HG02759 (cell line): Measurements from ENCODE around the gene SARM1.

Source experiments
- ATAC-seq: cut with Tn5 transposase; IDR thresholded peaks from one replicate; pipeline ENCODE4 v1.9.1; 2021; ENCODE audit warnings: mild to moderate bottlenecking, moderate library complexity; ENCODE audit not compliant: unreplicated experiment

SARM1 gene

DNA sequence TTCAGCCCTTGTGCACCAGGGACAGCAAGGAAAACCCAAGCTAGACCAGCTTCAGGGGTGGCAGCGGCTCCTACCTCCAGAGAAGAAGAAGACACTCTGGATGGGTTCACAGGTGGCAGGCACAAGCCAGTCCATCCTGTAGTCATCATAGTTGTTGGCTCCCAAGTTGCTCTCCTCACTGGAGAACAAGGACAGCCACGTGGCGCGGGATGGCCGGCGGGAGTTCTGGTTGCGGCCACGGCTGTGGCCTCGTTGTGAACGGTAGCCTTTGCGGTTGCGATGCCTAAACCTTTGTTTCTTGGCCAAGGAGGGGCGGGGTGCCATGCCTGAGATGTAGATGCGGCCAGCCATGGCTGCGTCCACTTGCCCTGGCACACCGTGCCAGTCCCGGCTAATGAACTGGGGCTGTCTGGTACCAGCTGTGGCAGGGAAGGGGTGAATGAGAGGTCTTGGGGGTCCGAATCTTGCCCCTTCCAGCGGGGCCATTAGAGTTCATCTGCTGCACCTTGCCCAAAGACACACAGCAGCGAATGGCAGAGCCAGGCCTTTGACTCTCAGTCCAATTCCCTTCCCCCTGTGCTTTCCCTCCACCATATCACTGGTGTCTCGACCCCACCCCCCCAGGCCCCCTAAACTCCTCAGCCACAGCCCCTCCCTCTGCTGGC lies 3.7 kb upstream of the SARM1 start:
- no peak for ATAC-seq

DNA sequence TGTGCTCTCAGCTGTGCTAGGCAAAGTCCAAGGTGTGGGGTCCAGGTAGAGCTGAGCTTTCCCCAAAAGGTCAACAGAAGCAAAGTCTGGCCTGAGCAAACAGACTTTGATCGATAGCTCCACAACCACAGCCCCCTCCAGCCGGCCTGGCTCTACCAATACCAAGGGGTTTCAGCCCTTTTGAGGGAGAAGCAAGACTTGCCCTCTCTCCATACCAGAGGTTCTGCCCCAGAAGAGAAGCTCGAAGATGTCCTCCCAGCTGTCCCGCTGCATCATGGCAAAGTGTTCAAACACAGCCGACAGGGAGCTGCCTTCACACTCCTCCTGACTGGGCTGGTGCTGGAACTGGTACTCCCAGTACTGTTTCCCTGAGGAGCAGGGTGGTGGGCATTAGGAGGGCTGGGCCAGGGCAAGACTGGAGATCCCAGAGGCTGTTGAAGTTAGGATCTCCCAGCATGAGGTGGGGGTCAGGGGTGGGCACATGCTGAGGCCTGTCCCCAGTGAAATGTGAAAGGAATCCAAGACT lies 3.1 kb upstream of the SARM1 start:
- no peak for ATAC-seq

DNA sequence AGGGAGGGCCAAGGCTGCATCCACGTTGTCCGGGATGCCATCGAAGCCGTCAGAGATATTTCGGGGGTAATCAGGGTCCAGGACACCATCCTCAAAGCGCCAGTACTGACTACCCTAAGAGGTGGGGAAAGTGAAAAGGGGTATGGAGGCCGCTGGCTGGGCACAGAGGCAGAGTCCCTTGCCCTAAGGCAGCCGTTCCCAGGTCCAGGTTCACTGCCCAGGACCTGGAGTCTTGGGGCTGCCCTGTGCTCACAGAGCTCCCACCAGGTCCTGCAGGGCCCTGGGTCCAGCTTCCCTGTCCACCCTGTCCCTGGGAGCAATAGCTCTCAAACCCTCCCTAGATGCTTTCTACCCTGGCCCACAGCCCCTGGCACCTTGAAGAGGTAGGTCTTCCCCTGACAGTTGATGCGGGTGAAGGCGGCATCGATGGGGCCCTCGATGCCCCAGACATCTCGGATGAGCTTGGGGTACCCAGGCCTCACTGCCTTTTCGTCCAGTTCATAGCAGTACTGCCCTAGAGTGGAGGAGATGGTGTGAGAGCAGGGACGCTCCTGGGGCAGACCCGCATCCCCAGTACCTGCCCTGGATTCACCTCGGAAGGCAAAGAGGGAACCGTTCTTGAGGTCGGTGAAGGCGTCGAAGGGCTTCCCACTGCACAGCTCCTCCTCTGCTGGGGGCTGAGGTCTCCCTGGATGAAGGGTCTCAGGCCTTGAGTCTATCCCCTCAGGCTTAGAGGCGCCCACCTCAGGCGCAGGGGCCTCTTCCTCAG lies 2.4 kb upstream of the SARM1 start:
- ATAC-seq, result no peak

DNA sequence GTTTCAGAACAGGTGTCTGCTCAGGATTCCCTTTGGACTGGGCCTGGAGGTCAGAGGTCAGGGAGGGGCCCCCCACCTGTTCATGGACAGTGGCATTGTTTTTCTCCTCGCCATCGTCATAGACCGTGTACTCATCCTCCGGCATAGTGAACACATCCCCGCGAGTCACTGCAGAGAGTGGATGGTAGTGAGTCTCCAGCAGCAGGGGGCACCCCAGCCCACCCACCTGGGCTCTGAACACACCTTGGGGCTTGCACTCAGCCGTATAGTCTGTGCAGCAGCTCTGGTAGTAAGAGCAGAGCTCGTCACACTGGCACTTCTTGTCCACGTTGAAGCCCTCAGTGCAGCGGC lies 1.8 kb upstream of the SARM1 start:
- no peak for ATAC-seq

DNA sequence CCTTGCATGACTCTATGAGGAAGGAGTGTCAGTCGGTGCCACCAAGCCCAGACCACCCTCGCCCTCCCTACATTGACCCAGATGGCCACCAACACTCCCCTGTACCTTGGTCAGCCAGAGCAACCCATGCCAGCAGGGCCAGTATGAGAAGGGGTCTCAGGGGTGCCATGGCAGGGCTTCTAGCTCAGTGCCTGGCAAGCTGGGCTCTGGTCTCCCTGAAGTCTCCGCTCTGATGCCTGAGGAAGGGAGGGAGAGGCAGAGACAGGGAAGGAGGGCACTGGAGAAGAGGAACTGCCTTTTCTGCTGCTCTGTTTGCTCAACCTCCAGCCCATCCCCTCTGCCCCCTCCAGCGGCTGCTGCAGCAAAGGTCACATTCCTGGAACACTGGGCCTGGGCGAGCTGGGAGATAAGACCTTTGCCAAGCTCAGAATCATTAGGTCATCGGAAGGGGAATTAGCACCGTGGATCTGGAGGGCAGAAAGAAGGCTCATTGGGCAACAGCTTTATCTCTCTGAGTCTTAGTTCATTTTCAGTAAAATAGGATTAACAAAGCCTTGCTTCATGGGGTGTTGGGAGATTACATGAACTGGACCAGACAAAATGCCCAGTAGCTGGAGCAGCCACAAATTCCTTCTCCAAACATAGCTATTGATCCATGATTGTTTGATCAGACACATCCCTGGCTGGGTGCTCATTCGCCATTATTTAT lies 1.3 kb upstream of the SARM1 start, which contains the start of gene VTN:
TSS of gene VTN (minus strand) at position 273 of the 709 bp plus-strand sequence. CDS start at position 169, 104 bp downstream.
- ATAC-seq, result no peak

DNA sequence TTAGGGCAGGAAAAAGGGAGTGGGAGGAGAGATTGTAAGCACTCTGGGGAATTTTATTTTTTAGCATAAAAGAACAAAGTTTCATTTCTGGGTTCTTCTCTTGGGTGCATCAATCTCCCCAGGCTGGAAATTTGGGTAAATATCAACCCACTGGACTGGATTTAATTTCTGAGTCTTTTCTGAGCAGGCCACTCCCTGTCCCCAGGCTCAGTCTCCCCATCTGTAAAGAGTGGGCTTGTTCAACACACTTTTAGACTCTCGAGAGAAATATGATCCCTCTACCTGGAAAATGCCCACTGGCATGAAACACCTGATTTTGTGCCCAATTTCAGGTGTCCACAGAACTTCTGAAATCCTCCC lies 770 bp upstream of the SARM1 start:
- ATAC-seq, result no peak

DNA sequence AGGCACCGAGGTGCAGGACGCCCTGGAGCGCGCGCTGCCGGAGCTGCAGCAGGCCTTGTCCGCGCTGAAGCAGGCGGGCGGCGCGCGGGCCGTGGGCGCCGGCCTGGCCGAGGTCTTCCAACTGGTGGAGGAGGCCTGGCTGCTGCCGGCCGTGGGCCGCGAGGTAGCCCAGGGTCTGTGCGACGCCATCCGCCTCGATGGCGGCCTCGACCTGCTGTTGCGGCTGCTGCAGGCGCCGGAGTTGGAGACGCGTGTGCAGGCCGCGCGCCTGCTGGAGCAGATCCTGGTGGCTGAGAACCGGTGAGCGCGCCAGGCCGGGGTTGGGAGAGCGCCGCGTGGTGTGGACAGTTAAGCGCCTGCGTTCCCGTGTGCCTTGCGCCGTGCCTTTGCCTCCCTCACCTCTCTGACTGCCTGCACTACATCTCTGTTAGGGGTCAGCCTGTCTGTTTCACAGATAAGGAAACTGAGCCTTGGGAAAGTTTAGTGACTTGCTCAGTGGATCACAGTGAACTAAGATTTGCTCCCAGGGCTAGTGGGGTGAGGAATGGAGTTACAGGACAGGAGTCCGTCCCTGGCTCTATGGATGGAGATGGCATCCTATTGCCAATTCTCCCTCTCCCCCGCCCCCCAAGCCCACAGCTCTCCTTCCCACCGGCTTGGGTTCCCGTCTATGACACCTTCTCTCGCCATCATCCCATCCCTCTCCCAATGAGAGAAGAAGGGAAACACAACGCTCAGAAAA lies 880 bp downstream of the SARM1 start:
- peak; percentile 14 for ATAC-seq

DNA sequence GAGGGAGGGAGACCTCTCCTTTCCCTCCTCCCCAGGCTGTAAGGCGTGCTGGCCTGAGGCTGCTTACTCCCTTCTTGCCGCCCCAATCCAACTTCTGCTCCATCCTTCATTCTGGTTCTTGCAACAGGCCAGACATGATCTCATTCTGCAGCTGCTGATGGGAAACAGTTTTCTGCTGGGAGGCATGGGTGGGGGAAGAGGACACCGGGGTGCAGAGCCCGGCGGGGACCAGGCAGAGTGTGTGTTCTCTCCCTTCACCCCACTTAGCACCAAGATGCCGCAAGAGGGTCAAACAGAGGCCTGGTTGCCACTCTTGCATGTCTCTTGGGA lies 1.4 kb downstream of the SARM1 start:
- ATAC-seq, result no peak

DNA sequence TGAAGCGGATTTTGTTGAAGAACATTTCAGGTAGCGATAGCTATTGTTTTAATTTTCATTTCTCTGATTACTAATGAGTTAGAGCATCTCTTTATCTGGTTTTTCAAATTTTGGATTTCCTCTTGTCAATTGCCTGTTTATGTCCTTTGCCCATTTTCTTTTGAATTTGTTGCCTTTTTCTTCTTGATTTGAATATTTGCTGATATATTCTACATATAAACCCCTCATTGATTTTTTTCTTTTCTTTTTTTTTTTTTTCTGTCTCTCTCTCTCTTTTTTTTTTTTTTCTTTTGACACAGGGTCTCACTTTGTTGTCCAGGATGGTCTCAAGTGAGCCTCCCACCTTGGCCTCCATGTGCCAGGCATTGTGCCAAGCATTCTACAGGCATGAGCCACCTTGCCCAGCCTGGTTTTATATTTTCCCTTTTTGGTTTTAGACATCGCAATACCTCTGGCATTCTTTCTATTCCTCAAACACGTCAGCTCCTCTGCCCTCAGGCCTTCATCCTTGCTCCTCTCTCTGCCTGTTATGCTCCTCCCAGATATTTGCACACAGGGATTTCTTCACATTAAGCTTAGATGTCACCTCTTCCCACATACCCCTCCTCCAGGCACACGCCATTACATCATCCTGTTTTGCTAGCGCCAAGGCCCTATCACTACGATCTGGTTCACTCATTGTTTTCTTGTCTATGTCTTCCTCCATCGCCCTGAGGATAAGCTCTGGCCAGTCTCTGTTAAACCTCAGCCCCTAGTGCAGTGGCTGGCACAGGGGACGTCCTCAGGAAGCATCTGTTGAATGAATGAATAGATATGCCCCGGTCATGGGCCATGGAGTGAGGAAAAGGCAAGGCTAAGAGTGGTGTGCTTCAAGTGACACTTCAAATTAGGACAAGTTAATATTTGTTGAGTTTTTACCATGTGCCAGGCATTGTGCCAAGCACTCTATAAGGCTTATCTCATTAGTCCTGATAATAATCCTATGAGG lies 8.6 kb downstream of the SARM1 start:
- ATAC-seq, result no peak

DNA sequence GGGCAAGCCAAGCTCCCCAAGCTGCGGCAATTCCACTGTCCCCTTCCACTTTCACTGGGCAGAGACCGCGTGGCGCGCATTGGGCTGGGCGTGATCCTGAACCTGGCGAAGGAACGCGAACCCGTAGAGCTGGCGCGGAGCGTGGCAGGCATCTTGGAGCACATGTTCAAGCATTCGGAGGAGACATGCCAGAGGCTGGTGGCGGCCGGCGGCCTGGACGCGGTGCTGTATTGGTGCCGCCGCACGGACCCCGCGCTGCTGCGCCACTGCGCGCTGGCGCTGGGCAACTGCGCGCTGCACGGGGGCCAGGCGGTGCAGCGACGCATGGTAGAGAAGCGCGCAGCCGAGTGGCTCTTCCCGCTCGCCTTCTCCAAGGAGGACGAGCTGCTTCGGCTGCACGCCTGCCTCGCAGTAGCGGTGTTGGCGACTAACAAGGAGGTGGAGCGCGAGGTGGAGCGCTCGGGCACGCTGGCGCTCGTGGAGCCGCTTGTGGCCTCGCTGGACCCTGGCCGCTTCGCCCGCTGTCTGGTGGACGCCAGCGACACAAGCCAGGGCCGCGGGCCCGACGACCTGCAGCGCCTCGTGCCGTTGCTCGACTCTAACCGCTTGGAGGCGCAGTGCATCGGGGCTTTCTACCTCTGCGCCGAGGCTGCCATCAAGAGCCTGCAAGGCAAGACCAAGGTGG lies 9.8 kb downstream of the SARM1 start:
- ATAC-seq, result no peak

DNA sequence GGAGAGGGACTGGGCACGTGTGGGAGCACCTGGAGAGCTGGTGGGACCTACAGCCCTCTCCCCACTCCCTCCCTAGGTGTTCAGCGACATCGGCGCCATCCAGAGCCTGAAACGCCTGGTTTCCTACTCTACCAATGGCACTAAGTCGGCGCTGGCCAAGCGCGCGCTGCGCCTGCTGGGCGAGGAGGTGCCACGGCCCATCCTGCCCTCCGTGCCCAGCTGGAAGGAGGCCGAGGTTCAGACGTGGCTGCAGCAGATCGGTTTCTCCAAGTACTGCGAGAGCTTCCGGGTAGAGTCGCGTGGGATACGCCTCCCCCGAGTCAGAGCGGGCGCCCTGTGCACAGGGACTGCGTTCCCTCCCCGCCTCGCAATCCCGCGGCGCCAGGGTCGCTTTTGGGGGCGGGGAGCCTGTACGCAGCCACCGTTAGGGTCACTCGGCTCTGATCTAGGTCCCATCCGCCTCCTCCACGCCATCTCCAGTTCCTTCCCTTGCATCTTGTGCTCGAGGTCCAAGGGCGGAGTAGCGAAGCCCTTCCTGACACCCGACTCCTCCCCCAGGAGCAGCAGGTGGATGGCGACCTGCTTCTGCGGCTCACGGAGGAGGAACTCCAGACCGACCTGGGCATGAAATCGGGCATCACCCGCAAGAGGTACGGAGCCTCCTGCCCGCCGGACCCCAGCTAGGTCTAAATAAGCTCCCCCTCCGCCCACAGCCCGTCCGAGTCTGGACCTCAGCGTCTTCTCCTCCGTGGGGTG lies 13.0 kb downstream of the SARM1 start:
- ATAC-seq, result peak; percentile 79

DNA sequence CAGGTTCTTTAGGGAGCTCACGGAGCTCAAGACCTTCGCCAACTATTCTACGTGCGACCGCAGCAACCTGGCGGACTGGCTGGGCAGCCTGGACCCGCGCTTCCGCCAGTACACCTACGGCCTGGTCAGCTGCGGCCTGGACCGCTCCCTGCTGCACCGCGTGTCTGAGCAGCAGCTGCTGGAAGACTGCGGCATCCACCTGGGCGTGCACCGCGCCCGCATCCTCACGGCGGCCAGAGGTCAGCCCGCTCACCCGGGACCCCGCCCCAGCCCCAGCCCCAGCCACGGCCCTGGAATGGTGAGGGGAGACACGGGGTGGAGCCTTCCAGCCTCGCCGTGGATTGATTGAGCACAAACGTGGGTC lies 13.5 kb downstream of the SARM1 start:
- peak; percentile 23 for ATAC-seq

DNA sequence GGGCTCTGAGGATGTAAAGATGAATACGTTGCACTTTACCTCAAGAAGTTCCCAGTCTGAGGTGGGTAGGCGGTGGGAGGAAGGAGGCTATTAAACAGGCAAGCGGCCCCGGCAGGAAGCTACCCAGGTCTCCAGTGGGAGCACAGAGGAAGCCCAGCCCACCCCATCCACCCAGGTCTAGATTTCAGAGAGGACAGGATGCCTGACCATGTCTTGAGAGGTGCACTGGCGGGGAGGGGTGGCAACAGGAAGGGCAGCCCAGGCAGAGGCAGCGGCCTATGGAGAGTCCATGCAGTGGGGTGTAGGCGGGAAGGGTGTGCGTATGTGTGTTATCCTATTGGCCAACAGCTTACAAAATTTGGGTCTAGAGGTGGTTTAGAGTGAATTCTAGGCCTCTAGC lies 13.9 kb downstream of the SARM1 start:
- no peak for ATAC-seq

DNA sequence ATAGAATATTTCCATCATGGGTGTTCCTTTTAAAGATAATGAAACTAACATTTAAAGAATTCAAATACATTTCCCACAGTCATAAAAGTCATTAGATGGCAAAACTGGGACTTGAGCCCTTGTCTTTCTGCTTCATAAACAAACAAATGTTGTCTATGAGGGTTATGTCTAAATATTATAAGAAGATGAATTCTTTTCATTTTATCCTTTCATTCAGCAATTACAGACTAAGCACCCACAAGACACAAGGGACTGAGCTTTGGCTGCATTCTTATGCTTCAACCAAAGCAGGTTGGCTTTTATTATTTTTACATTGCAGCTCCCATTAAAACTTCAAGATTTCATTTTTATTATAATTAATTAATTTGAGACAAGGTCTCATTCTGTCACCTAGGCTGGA lies 14.9 kb downstream of the SARM1 start:
- no peak for ATAC-seq

DNA sequence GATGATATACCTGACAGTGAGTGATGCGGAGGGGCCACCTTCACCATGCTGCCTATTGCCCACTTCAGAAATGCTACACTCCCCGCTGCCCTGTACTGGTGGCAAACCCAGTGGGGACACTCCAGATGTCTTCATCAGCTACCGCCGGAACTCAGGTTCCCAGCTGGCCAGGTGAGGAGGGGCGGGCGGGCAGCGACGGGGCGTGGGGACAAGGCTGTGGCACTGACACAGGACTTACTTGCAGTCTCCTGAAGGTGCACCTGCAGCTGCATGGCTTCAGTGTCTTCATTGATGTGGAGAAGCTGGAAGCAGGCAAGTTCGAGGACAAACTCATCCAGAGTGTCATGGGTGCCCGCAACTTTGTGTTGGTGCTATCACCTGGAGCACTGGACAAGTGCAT lies 16.6 kb downstream of the SARM1 start:
- no peak for ATAC-seq

DNA sequence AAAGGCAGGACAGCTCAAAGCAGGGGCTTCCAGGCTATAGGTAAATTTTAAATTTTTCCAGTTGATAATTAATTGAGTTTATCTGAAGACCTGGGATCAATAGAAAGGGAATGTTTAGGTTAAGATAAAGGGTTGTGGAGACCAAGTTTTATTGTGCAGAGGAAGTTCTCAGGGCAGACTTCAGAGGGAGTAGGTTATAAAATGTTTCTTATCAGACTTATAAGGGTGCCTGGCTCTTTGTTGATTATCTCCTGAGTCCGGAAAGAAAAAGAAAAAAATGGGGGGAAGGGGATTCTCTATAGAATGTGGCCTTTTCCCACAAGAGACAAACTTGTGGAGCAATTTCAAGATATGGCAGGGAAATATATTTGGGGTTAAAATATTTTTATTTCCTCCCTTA lies 18.6 kb downstream of the SARM1 start:
- ATAC-seq, result no peak

DNA sequence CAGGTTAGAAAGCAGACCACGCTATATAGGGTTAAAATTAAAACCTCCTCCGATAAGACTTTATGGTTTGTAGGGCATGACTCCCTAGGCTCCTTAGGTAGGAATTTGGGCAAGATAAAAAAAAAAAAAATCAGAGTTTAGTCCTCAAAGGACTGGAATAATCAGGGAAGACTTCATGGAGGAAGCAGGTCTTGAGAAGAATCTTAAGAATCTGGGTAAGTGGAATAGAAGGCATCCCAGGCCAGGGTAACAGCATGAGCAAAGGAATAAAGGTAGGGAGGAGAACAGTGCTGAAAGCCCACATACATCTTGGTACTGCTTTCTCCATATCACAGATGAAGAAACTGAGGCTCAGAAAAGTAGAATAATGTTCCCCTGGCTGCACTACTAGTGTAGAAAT lies 19.1 kb downstream of the SARM1 start:
- no peak for ATAC-seq

DNA sequence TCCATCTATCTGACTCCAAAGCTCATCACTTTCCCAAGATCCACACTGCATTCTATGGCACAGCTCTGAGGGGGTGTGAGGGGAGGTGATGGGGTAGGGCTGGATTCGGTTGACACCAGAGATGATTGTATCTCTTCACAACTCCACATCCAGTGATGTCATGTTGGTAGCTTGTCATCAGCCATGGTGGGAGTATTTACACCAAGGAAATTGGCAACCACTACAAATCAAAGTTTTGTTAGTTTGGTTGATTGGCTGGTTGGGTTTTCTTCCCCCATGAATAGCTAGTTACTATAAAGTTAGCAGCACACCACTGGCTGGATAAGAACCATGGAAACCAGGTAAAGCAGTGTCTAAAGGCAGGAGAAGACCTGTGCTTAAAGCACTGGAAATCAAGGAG lies 19.5 kb downstream of the SARM1 start:
- ATAC-seq, result no peak

DNA sequence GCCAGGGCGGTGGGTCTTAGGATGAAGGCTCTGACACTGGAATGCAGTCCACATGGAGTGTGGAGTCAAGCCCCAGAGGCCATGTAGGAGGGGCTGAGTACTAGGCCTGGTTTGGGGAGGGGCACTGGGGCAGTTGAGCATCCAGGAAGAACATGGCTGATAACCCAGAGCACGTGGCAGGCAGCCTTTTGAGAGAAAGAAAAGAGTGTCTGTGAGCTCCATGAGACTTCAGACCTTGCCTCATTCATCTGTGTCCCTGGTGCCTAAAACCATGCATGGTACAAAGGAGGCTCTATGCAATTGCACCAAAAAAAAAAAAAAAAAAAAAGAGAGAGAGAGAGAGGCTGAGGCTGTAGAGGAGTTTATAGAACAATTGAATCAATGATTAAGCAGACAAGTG lies 19.9 kb downstream of the SARM1 start:
- no peak for ATAC-seq
